SK-N-MC (cell line): ENCODE measurements around the gene GABRR2.

Experiments
- EZH2 ChIP-seq: fragments of 200-600 bp; sonication (generic); IDR thresholded peaks from one replicate; pipeline ENCODE4 v1.6.1; 2017; ENCODE audit warnings: antibody characterized with exemption
- FOXP2 ChIP-seq: optimal IDR thresholded peaks from 2 replicates; pipeline ENCODE3; 2011; ENCODE audit warnings: mild to moderate bottlenecking, moderate library complexity; ENCODE audit not compliant: insufficient read depth; ENCODE audit errors: extremely low read length, control extremely low read depth
- POLR2AphosphoS5 ChIP-seq: IDR thresholded peaks from 2 replicates; pipeline ENCODE4 v1.6.1; 2012; ENCODE audit warnings: mild to moderate bottlenecking, low read depth, low read length, borderline replicate concordance

- TF ChIP-seq EZH2 (no peak), POLR2AphosphoS5 (no peak; the same call in 1 of the 2 replicates), FOXP2 (no peak)
Measured at GRCh38 chr6:89243331-89243629, 71.8 kb downstream of the GABRR2 start.
